Activated T-cell treated with anti-CD3 and anti-CD28 coated beads for 48 hours (primary cell): Measurements from ENCODE around the gene CARF.

ENCODE experiments used
- DNase-seq: peaks from one replicate; pipeline ENCODE4 v3.0.0-alpha.2; 2020; ENCODE audit warnings: low read depth

Gene CARF

GRCh38 chr2:203021991-203022390 is 109.9 kb downstream of the CARF start:
- no peak for DNase-seq

DNA sequence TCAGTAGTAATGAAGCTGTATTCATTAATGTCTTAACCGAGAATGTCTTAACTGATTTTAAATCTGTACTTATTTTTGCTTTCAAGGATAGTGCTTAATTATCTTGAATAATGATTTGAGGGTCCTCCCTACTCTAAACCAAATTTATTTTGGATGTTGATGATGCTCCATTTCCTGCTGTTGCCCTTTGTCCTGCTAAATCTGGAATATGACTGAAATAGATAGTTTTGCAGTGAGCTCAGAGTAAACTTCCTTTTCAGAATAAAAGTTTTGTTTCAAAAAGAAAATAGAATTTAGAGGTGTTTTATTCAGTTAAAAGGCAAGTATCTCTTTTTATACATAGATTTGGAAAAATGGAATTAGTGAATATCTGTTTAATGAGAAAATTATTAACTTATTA is 110.7 kb downstream of the CARF start:
- no peak for DNase-seq

GRCh38 chr2:203025592-203025991 is 113.5 kb downstream of the CARF start:
- no peak for DNase-seq

DNA sequence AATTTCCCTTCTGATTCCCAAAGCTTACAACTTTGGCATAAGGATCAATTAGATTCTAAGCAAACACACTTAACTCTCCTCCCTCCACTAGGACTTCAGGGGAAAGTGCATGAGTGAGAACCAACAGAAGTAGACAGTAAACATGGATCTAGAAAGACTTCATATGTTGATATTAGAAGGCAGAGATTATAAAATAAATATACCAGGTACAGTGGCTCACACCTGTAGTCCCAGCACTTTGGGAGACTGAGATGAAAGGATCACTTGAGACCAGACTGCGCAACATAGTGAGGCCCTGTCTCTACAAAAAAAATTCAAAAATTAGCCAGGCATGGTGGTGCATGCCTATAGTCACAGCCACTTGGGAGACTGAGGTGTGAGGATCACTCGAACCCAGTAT is 118.5 kb downstream of the CARF start:
- no peak for DNase-seq

GRCh38 chr2:203030991-203031390 is 118.9 kb downstream of the CARF start:
- DNase-seq: no peak

DNA sequence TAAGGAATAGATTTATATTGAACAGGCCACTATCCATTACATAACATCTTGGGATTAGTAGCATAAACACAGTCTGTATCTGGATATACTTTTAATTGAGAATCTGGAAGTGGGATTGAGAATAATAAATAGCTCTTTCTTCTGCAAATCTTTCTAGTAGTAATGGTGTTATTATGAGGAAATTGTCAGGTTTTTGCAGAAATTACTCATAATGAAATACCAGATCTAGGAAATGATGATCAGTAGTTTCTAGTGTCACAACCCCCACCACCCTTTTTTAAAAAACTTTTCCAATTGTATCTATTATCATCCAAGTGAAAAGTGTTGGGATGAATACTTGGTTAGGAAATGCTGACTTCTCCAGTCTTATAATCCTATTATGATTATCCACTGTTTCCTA is 121.3 kb downstream of the CARF start:
- DNase-seq: no peak

GRCh38 chr2:203035879-203036470 is 123.9 kb downstream of the CARF start:
- DNase-seq: no peak
